Tracheal epithelial cell (primary cell): ENCODE data around the gene BLACAT1. TPM values are rescaled to one million over a fixed set of nuclear protein-coding genes. Genes with fewer than 3 reads are reported as not detected.

Source experiments
- total RNA-seq: library from RNA; depleted of rRNA; stranded (reverse); fragments of >200 nt; gene quantifications from 2 replicates; pipeline ENCODE4 v1.2.1, GENCODE V29; 2014

Gene BLACAT1
- total RNA-seq = 0.24 and 0.85 TPM in 2 replicates

GRCh38 chr1:205455581-205456382 lies at the start of gene BLACAT1:
TSS of gene BLACAT1 (minus strand) at chr1:205456045.

DNA sequence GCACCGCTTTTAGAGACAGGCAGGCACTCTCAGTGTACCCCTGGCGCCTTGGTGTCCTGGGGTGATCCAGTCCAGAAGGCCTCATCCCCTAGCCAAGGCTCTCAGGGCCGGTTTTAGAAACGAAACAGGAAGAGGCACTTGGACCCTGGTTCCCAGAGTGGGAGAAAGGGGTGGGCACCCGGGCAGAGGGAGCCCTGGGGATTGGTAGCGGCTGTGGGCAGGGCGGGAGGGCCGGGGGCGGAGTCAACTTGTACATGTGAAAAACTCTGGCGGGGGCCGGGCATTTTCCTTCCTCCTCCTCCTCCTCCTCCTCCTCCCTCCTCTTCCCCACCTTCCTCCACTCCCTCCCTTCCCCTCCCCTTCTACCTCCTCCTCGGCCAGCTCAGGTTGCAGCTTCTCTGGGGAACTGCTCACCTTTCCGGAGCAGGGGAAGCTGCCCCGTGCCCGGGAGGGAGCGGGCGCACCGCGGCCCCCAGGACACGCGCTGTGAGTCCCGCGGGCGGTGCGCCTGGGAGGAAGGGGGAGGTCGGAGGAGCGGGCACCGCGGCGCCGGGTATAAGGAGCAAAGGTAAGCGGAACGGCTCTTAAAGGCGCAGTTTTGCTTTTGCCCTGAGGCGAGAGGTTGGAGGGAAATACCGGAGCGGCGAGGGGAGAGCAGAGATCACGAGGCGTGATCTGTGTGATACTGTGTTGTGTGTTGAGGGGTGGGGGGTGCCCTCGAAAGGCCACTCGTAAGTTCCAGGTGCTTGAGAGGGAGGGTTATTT lies 48.6 kb upstream of the BLACAT1 start, which contains the start of gene CDK18:
Gene CDK18 (plus strand): TSS at position 359 of the 765 bp plus-strand sequence. CDS start 18,499 bp downstream, outside the sequence.

DNA sequence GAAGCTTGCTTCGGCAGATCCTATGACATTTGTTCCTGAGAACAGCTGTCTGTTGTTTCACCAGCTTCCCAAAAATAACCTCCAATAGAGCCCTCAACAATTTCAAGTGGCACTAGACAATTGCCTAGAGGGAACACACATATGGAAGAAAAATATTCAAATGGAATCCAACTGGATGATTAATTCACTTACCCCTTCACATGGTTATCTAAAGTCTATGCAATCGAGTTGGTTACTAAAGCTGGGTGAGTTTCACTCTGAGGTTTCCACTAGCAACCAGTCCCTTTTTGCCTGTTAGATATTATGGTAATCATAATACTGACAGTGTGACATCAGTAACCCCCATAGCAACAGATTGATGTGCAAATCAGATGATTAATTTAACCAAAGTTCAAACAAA lies 34.0 kb downstream of the BLACAT1 start, which contains the start of gene LEMD1:
Gene LEMD1 (minus strand): TSS at position 259 of the 400 bp plus-strand sequence. CDS start 1,520 bp downstream, outside the sequence.

Other genes with a start within 250 kb of the BLACAT1 start
- 10.8 and 12.1 TPM in 2 replicates for gene DSTYK, start 244.3 kb downstream of the BLACAT1 start, total RNA-seq
- gene TMCC2, start 228.1 kb downstream of the BLACAT1 start, total RNA-seq = 0.64 and 1.4 TPM in 2 replicates
- 6.2 and 21.9 TPM in 2 replicates for gene NUAK2, start 134.3 kb downstream of the BLACAT1 start, total RNA-seq
- gene KLHDC8A, start 99.1 kb downstream of the BLACAT1 start, total RNA-seq = 0.24 TPM in 1 of 2 replicates, not detected in the other
- gene LEMD1, start 34.0 kb downstream of the BLACAT1 start, total RNA-seq = 3.6 and 10.4 TPM in 2 replicates
- 6.0 and 19.5 TPM in 2 replicates for gene CDK18, start 48.6 kb upstream of the BLACAT1 start, total RNA-seq
- 7.5 and 14.7 TPM in 2 replicates for gene ELK4, start 176.0 kb upstream of the BLACAT1 start, total RNA-seq
- gene SLC45A3, start 224.5 kb upstream of the BLACAT1 start, total RNA-seq = 1.7 and 3.4 TPM in 2 replicates